ENCODE measurements around the gene TBPL1. TPM values are rescaled to one million over a fixed set of nuclear protein-coding genes. Genes with fewer than 3 reads are reported as not detected.

Gene TBPL1
- total RNA-seq, 1 donor from 2014 or later: 48.4 TPM

DNA sequence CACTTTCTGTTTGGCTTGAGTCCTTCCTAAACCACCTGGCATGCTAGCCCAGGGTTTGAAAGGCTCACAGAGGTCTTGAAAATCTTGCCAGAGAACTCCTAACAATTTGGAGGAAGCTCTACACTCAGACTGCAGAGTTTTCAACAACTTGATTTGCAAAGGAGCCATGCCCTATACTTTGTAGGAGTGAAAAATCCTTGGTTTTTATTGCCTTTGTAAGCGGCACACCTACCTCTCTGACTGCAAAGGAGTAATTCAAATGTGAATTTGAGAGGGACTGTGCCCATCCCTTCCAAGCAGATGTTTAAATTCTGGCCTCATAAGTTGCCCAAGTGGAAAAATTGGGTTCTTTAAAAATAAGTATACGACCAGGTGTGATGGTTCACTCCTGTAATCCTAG is 58.0 kb downstream of the TBPL1 start:
- no peak overlapping the region for H3K4me3 Mint-ChIP-seq (ENCODE audit: low read depth)
- H3K4me1 Mint-ChIP-seq (ENCODE audit: low read depth): peaks cover 12% of the 10 kb centered on the region
- no peaks in the 10 kb centered on the region for H3K36me3 Mint-ChIP-seq (ENCODE audit: insufficient read depth)
- H3K27ac Mint-ChIP-seq: no peak overlapping the region
- no peaks in the 10 kb centered on the region for H3K9me3 Mint-ChIP-seq (ENCODE audit: low read depth)
- no peaks in the 10 kb centered on the region for H3K27me3 Mint-ChIP-seq
- DNase-seq (ENCODE audit: low spot score, unreplicated experiment): no peak
- TF ChIP-seq, protein P1, sequence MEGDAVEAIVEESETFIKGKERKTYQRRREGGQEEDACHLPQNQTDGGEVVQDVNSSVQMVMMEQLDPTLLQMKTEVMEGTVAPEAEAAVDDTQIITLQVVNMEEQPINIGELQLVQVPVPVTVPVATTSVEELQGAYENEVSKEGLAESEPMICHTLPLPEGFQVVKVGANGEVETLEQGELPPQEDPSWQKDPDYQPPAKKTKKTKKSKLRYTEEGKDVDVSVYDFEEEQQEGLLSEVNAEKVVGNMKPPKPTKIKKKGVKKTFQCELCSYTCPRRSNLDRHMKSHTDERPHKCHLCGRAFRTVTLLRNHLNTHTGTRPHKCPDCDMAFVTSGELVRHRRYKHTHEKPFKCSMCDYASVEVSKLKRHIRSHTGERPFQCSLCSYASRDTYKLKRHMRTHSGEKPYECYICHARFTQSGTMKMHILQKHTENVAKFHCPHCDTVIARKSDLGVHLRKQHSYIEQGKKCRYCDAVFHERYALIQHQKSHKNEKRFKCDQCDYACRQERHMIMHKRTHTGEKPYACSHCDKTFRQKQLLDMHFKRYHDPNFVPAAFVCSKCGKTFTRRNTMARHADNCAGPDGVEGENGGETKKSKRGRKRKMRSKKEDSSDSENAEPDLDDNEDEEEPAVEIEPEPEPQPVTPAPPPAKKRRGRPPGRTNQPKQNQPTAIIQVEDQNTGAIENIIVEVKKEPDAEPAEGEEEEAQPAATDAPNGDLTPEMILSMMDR (IDR thresholded peaks at IDR 0.05; ENCODE audit: unreplicated experiment): no peak

DNA sequence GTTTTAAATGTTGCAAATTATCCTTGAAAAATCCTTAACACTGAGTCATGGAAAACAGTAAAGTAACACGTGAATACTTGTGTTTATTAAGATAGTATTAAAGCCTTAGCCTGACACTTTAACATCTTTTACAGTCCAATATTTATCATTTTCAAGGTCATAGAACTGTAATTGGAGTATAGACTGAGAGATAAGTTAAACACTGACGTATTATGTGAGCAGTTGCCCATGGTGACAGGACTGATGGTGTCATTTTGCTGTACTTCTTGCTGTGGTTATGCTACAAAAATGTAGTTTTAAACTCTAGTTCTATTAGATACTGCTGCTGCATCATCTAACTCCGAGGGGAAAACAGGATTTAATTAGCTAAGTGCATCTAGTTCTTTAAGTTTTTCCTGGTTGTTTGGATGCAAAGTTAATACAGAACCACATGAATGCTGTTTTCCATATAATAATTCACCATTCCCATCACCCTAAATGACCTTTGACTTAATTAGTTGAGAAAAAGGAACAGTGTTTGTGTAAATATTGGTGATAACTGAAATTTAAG is 61.6 kb downstream of the TBPL1 start:
- Mint-ChIP-seq H3K27me3 (no peaks in the 10 kb centered on the region), H3K4me3 (ENCODE audit: low read depth) (no peak overlapping the region), H3K27ac (no peak overlapping the region), H3K4me1 (ENCODE audit: low read depth) (peaks cover 28% of the 10 kb centered on the region), H3K9me3 (ENCODE audit: low read depth) (no peaks in the 10 kb centered on the region), H3K36me3 (ENCODE audit: insufficient read depth) (peaks cover 7% of the 10 kb centered on the region)
- no peak for DNase-seq (ENCODE audit: low spot score, unreplicated experiment)
- TF ChIP-seq, protein P1 (IDR thresholded peaks at IDR 0.05; ENCODE audit: unreplicated experiment): no peak

DNA sequence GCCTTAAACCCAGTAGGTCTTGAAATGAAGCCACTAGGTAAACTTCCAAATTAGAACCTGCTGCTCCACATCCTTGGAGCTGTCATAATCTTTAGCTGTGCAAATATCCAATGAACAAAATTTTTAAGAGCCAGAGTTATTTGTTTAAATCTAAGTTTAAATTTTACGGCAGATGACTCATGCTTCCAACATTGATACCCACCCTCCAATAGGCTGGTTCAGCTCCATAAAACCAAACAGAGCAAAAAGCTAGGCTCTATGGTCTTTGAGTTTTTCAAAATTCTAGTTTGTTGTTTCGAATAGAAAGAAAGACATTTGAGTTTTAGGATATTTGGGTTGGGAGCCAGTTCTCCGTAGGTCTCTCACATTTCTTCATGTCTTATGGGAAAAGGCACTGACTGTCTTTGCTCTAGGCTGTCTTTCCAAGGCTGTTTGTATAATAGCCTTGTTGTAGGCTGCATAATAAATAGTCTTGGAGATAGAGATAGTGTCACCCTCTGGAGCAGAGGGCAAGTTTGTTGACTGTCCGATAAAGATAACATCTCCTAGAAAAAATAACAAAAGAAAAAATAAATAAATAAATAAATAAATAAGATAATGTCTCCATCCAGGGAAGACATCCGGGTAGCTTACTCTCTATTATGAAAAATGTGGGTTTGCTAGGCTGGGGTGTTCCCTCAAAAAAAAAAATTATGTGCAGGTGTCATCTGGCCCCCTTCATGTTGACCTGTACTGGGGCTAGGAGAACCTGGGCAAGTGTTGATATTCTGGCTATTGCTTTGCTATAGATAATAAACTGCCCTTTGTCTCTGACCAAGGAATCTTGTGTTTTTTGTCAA is 62.9 kb downstream of the TBPL1 start:
- Mint-ChIP-seq H3K4me1 (ENCODE audit: low read depth) (peaks cover 28% of the 10 kb centered on the region), H3K9me3 (ENCODE audit: low read depth) (no peaks in the 10 kb centered on the region), H3K36me3 (ENCODE audit: insufficient read depth) (peaks cover 7% of the 10 kb centered on the region), H3K27ac (no peak overlapping the region), H3K4me3 (ENCODE audit: low read depth) (no peak overlapping the region), H3K27me3 (no peaks in the 10 kb centered on the region)
- DNase-seq (ENCODE audit: low spot score, unreplicated experiment): no peak
- TF ChIP-seq, protein P1 (IDR thresholded peaks at IDR 0.05; ENCODE audit: unreplicated experiment): no peak

DNA sequence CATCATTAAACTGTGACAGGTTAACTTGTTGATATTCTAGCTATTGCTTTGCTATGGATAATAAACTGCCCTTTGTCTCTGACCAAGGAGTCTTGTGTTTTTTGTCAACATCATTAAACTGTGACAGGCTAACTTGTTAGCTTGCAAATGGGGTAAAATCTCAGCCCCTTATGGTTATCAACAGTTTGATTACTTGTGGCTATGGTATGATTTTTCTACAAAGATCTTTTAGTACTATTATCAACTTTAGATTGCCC is 63.5 kb downstream of the TBPL1 start:
- Mint-ChIP-seq H3K9me3 (ENCODE audit: low read depth) (no peaks in the 10 kb centered on the region), H3K27me3 (no peaks in the 10 kb centered on the region), H3K4me3 (ENCODE audit: low read depth) (no peak overlapping the region), H3K36me3 (ENCODE audit: insufficient read depth) (peaks cover 7% of the 10 kb centered on the region), H3K4me1 (ENCODE audit: low read depth) (peaks cover 28% of the 10 kb centered on the region), H3K27ac (no peak overlapping the region)
- TF ChIP-seq, protein P1 (IDR thresholded peaks at IDR 0.05; ENCODE audit: unreplicated experiment): no peak
- DNase-seq (ENCODE audit: low spot score, unreplicated experiment): no peak

DNA sequence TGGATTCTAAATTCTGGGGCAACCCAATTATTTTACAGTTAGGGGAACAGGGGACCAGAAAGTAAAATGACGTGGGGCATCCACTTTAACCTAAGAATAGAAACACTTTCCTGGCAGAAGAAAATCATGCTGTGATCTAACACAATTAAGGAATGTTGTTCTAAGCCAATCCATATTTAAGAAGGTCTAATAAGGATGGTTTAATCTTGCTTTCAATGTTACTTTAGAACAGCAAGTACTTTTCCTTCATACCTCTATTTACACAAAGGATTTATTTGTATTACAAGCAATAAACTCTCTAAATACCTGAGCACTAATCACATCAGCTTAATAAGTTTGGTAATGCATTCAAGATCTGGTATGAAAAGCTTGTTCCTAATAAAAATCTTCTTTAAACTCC is 67.0 kb downstream of the TBPL1 start:
- no peak overlapping the region for H3K4me3 Mint-ChIP-seq (ENCODE audit: low read depth)
- TF ChIP-seq, protein P1 (IDR thresholded peaks at IDR 0.05; ENCODE audit: unreplicated experiment): no peak
- H3K4me1 Mint-ChIP-seq (ENCODE audit: low read depth): peaks cover 21% of the 10 kb centered on the region
- H3K9me3 Mint-ChIP-seq (ENCODE audit: low read depth): no peaks in the 10 kb centered on the region
- peaks cover 10% of the 10 kb centered on the region for H3K36me3 Mint-ChIP-seq (ENCODE audit: insufficient read depth)
- H3K27me3 Mint-ChIP-seq: no peaks in the 10 kb centered on the region
- H3K27ac Mint-ChIP-seq: no peak overlapping the region
- no peak for DNase-seq (ENCODE audit: low spot score, unreplicated experiment)
